Neural progenitor cell (in vitro differentiated cells): ENCODE results near the gene TSPAN33.

Source experiments
- EZH2 ChIP-seq: fragments of 200-600 bp; sonication (generic); IDR thresholded peaks from 2 replicates; pipeline ENCODE4 v1.6.1; 2017; ENCODE audit warnings: antibody characterized with exemption, mild to moderate bottlenecking, moderate library complexity
- EZH2phosphoT487 ChIP-seq: fragments of 200-600 bp; sonication (generic); IDR thresholded peaks from 2 replicates; pipeline ENCODE4 v1.6.1; 2017; ENCODE audit warnings: antibody characterized with exemption

- TF ChIP-seq EZH2: no peak
- TF ChIP-seq EZH2phosphoT487: no peak
These were observed 40.6 kb downstream of the TSPAN33 start for GRCh38 chr7:129184981-129185670.
